SH-SY5Y (cell line): ENCODE measurements around the gene AGPAT3.

Source experiments
- GATA2 ChIP-seq: IDR thresholded peaks from 2 replicates; pipeline ENCODE4 v1.6.1; 2011; ENCODE audit warnings: mild to moderate bottlenecking, low read depth, low read length
- GATA3 ChIP-seq: IDR thresholded peaks from 2 replicates; pipeline ENCODE4 v1.6.1; 2011; ENCODE audit warnings: low read depth, mild to moderate bottlenecking, low read length, moderate library complexity

DNA sequence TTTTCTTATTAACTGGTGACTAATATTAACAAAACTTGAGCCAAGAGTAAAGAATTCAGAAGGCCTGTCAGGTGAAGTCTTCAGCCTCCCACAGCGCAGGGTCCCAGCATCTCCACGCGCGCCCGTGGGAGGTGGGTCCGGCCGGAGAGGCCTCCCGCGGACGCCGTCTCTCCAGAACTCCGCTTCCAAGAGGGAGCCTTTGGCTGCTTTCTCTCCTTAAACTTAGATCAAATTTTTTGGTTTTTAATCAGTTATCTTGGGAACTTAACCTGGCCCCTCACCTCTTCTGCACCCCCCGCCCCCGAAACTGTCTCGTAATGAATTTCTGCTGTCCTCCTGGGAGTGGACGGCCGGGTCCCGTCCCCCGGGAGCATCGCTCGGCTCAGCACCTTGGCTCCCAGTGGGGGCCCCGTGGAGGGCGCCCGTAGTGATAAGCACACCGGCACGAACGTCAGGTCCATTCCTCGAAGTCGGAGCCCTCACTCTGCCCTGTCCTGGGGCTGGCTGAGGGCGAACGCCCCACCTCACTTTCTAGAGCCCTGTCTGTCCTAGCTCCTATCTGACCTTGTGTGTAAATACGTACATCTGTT, 117.6 kb downstream of the AGPAT3 start:
- TF ChIP-seq GATA2 (no peak), GATA3 (no peak)
